ENCODE results near the gene FSTL3. TPM values are rescaled to one million over a fixed set of nuclear protein-coding genes. Genes with fewer than 3 reads are reported as not detected.
A peak's percentile ranks its signal among the peaks of the same experiment; 100 is the strongest.
"Not testable (repeated sequence)": the region's sequence is repeated elsewhere in the genome, so short reads cannot be mapped to it uniquely, and the experiment has no call there.

FSTL3 gene
- total and polyA plus RNA-seq, 2 of the 13 experiments (the other 11 are each of a cell fraction or from before 2014, with no cell fraction given), result 13.5 to 15.6 TPM

GRCh38 chr19:668675-669434 lies 7.3 kb upstream of the FSTL3 start:
- in situ Hi-C loops (cut with HindIII; ENCODE audit: extremely low pct_ligation_motif_present, low pct_unique_long_range_greater_than_20kb), result loop anchor here (5.0 kb wide), 1 partner anchor 63 kb away; no protein-coding TSS in a partner anchor
- TF ChIP-seq SPEN (CRISPR knock-in tag; IDR thresholded peaks at IDR 0.05; ENCODE audit: low read depth) (peak; percentile 70; the same call in 1 of the 2 replicates), SOX13 (CRISPR knock-in tag; conservative IDR thresholded peaks at IDR 0.05 in 1 of 2, IDR thresholded peaks at IDR 0.05 in 1 of 2) (peak in 1 of 2 experiments; percentile 52; a peak in 1 of 4 replicates), LCORL (CRISPR knock-in tag; IDR thresholded peaks at IDR 0.05) (peak; percentile 72), ZBTB20 (CRISPR knock-in tag; IDR thresholded peaks at IDR 0.05; ENCODE audit: borderline replicate concordance, low read depth) (0 out of 2 replicates have a peak, but pooled peaks have one; percentile 46), ATF1 (CRISPR knock-in tag; IDR thresholded peaks at IDR 0.05) (0 out of 2 replicates have a peak, but pooled peaks have one; percentile 18), TBX2 (CRISPR knock-in tag; IDR thresholded peaks at IDR 0.05; ENCODE audit: borderline replicate concordance) (peak; percentile 27; the same call in 1 of the 2 replicates), TCF7 (IDR thresholded peaks at IDR 0.05; ENCODE audit: low read depth) (peak; percentile 66), TFAP4 (IDR thresholded peaks at IDR 0.05; ENCODE audit: borderline replicate concordance, low read depth) (peak; percentile 14; the same call in 1 of the 2 replicates), IRF2 (CRISPR knock-in tag; IDR thresholded peaks at IDR 0.05) (peak; percentile 30; the same call in 1 of the 2 replicates), FOXA3 (CRISPR knock-in tag; IDR thresholded peaks at IDR 0.05) (peak; percentile 34; the same call in 1 of the 2 replicates), PATZ1 (CRISPR knock-in tag; IDR thresholded peaks at IDR 0.05) (peak; percentile 75), HNF4G (IDR thresholded peaks at IDR 0.05; ENCODE audit: borderline replicate concordance, low read depth, low read length) (peak; percentile 85), HNF4G (CRISPR knock-in tag; IDR thresholded peaks at IDR 0.05; ENCODE audit: borderline replicate concordance, low read depth) (peak; percentile 89; the same call in 1 of the 2 replicates), MLX (CRISPR knock-in tag; IDR thresholded peaks at IDR 0.05) (peak; percentile 54; the same call in 1 of the 2 replicates), FOXP1 (CRISPR knock-in tag; IDR thresholded peaks at IDR 0.05) (peak; percentile 51; the same call in 1 of the 2 replicates), GFI1 (CRISPR knock-in tag; IDR thresholded peaks at IDR 0.05; ENCODE audit: borderline replicate concordance) (peak; percentile 40; the same call in 1 of the 2 replicates), DPF2 (CRISPR knock-in tag; IDR thresholded peaks at IDR 0.05; ENCODE audit: borderline replicate concordance, low read depth) (peak; percentile 34; the same call in 1 of the 2 replicates), NR2F6 (IDR thresholded peaks at IDR 0.05) (peak; percentile 51; the same call in 1 of the 2 replicates)
- not testable (repeated sequence) for TF ChIP-seq SOX13 (IDR thresholded peaks at IDR 0.05); LCORL (IDR thresholded peaks at IDR 0.05); FOXP1 (IDR thresholded peaks at IDR 0.05); NR2F6 (CRISPR knock-in tag; IDR thresholded peaks at IDR 0.05)

More at GRCh38 chr19:668675-669434, 7.3 kb upstream of the FSTL3 start:
- H3K9ac ChIP-seq (ENCODE audit: insufficient read depth, low read depth, low read length); BruUV-seq (replicated peaks); H3K79me2 ChIP-seq (ENCODE audit: insufficient read depth, low read length); H3K36me3 ChIP-seq (replicated peaks in 1 of 2; ENCODE audit: control insufficient read depth in 1 of 2, insufficient read depth in 2 of 2, low read length in 2 of 2); CTCF ChIA-PET (ENCODE audit: low intra/inter-chr PET ratio, low total read pairs); H3K9me3 ChIP-seq (ENCODE audit: low read length); ATAC-seq; H3K27me3 ChIP-seq (ENCODE audit: control insufficient read depth in 1 of 2, insufficient read depth in 2 of 2, low read length in 2 of 2); H4K20me1 ChIP-seq (ENCODE audit: insufficient read depth, low read length); H2AFZ ChIP-seq (ENCODE audit: low read length): not testable (repeated sequence)
- Histone ChIP-seq H3K27ac (ENCODE audit: extremely low read length, insufficient read depth, low read length) (peak overlapping the region; percentile 31), H3K4me3 (replicated peaks in 1 of 3; ENCODE audit: insufficient read depth in 1 of 3, low read depth in 2 of 3, low read length in 3 of 3) (peak overlapping the region in 1 of 3 experiments; percentile 18; a peak in 1 of 6 replicates), H3K4me2 (ENCODE audit: low read depth, low read length) (peak overlapping the region; percentile 56), H3K4me1 (ENCODE audit: insufficient read depth, low read length) (peaks cover 75% of the 10 kb centered on the region)
- intact Hi-C loops (cut with micrococcal nuclease; ENCODE audit: unreplicated experiment), result loop anchor here (10.0 kb wide), 2 partner anchors 84 to 256 kb away; partner anchors contain the start of genes ARID3A and HCN2
- 20% methylated on average over 12 of the region's 12 CpGs for WGBS (ENCODE audit: low lambda C conversion rate)
- POLR2A ChIA-PET, result interaction anchor here (0.7 to 2.8 kb wide), 6 partner anchors 9 to 84 kb away, joined by 3 to 13 read pairs (median 7); no protein-coding TSS in a partner anchor
- DNase-seq (ENCODE audit: low spot score) (peak; percentile 84), FAIRE-seq (peak; percentile 58)

All from HepG2 (cell line).